Measurements from ENCODE around the gene OR4E1. TPM values are rescaled to one million over a fixed set of nuclear protein-coding genes. Genes with fewer than 3 reads are reported as not detected.

Gene OR4E1
- total RNA-seq, 1 donor from 2014 or later, result not detected

DNA sequence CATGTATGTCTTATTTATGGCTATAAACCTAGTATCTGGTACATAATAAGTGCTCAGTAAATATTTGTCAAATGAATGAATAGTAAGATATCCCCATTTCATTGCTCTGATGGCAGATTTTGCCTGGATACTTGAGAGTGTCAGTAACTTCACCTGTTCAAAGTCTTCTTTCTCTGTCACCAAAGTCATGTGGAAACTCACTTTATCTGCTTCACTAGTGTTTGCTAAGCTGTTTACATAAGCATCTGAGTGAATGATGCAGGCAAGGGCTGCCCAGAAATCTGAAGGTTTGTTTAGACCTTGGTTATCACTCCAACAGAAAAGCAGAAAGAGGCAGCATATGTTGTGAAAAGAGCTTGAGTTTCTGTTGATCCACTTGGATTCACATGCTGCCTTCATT lies 4.3 kb downstream of the OR4E1 start:
- no peak for DNase-seq (ENCODE audit: extremely low spot score in 2 of 2)
- Histone ChIP-seq H3K36me3 (no peaks in the 10 kb centered on the region), H3K4me3 (no peak overlapping the region), H3K4me1 (no peaks in the 10 kb centered on the region), H3K9me3 (no peaks in the 10 kb centered on the region), H3K27me3 (no peaks in the 10 kb centered on the region), H3K27ac (no peak overlapping the region)
- TF ChIP-seq CTCF (IDR thresholded peaks at IDR 0.05) (no peak), POLR2AphosphoS5 (IDR thresholded peaks at IDR 0.05; ENCODE audit: insufficient read depth in 1 of 2, low read depth in 1 of 2) (no peak), POLR2A (IDR thresholded peaks at IDR 0.05) (no peak)
- intact Hi-C loops (cut with DNase I), result no loop called here

DNA sequence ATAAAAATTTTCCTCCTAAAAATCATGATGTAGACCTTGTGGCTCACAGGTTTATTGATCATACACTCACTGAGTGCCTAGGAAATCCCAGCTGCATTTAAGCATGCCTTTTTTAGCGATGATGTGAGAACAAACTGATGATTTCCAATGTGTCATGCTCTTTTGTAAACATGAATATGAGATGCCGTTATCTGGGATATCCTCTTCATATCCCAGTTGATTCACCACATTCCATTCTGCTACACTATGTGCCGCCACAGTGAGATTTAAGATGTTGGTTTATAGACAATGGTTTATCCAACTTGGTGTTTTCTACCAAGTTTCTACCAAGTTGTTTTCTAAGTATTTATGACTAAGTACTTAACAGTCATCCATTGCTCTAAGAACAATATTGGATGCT lies 5.2 kb downstream of the OR4E1 start:
- intact Hi-C loops (cut with DNase I), result no loop called here
- no peaks in the 10 kb centered on the region for H3K9me3 ChIP-seq
- no peaks in the 10 kb centered on the region for H3K27me3 ChIP-seq
- H3K36me3 ChIP-seq, result no peaks in the 10 kb centered on the region
- H3K4me1 ChIP-seq, result no peaks in the 10 kb centered on the region
- no peak overlapping the region for H3K4me3 ChIP-seq
- DNase-seq (ENCODE audit: extremely low spot score in 2 of 2), result no peak
- no peak overlapping the region for H3K27ac ChIP-seq
- TF ChIP-seq POLR2AphosphoS5 (IDR thresholded peaks at IDR 0.05; ENCODE audit: insufficient read depth in 1 of 2, low read depth in 1 of 2), result no peak

DNA sequence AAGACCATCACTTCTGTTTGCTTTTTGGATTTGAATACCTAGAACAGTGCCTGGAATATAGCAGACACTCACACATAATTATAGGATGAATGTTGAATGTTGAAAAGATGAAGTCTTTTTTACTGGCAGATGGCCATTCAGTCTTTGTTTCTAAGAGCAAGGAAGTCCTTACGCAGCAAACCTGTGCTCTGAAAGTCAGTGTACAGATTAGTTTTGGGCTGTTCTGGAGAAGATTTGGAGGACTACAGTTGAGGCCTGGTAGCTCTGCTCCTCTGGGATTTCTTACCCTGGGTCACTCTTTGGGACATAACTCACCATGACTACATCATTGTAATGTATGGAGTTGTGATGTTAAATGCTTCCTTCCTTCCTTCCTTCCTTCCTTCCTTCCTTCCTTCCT lies 16.6 kb downstream of the OR4E1 start:
- no peak for DNase-seq (ENCODE audit: extremely low spot score in 2 of 2)
- TF ChIP-seq POLR2A (IDR thresholded peaks at IDR 0.05) (no peak), CTCF (IDR thresholded peaks at IDR 0.05) (no peak), POLR2AphosphoS5 (IDR thresholded peaks at IDR 0.05; ENCODE audit: insufficient read depth in 1 of 2, low read depth in 1 of 2) (no peak)
- Histone ChIP-seq H3K9me3 (no peaks in the 10 kb centered on the region), H3K36me3 (no peaks in the 10 kb centered on the region), H3K4me3 (no peak overlapping the region), H3K4me1 (no peaks in the 10 kb centered on the region), H3K27ac (no peak overlapping the region), H3K27me3 (no peaks in the 10 kb centered on the region)
- intact Hi-C loops (cut with DNase I), result no loop called here

DNA sequence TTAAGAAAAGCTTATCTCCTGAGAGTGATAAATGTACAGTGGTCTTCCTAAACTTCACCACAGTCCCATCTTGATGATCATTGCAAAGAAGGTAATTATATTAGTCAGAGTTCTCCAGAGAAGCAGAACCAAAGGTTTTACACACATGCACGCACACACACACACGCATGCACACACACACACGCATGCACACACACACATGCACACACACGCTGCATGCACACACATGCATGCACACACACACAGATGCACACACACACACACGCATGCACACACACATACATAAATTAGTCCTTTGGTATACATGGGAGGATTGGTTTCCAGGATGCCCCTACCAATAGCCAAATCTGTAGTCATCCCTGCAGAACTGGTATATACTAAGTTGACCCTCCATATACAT lies 19.4 kb downstream of the OR4E1 start:
- H3K9me3 ChIP-seq, result no peaks in the 10 kb centered on the region
- H3K4me3 ChIP-seq, result no peak overlapping the region
- no peak for DNase-seq (ENCODE audit: extremely low spot score in 2 of 2)
- no peak for TF ChIP-seq CTCF (IDR thresholded peaks at IDR 0.05)
- TF ChIP-seq POLR2AphosphoS5 (IDR thresholded peaks at IDR 0.05; ENCODE audit: insufficient read depth in 1 of 2, low read depth in 1 of 2), result no peak
- TF ChIP-seq POLR2A (IDR thresholded peaks at IDR 0.05), result no peak
- H3K27me3 ChIP-seq, result no peaks in the 10 kb centered on the region
- no peaks in the 10 kb centered on the region for H3K36me3 ChIP-seq
- no peak overlapping the region for H3K27ac ChIP-seq
- intact Hi-C loops (cut with DNase I), result no loop called here
- H3K4me1 ChIP-seq, result no peaks in the 10 kb centered on the region

GRCh38 chr14:21653331-21653885 lies 20.2 kb downstream of the OR4E1 start, which contains the start of gene OR4E2:
Gene OR4E2 (plus strand): TSS chr14:21653835. CDS start chr14:21665083, 11,248 bp downstream.
- Histone ChIP-seq H3K27ac (no peak within 1 kb of the TSS), H3K36me3 (no peaks in the 10 kb centered on the region), H3K4me3 (no peak within 1 kb of the TSS), H3K27me3 (no peaks in the 10 kb centered on the region), H3K4me1 (no peaks in the 10 kb centered on the region), H3K9me3 (no peaks in the 10 kb centered on the region)
- TF ChIP-seq CTCF (IDR thresholded peaks at IDR 0.05) (no peak), POLR2A (IDR thresholded peaks at IDR 0.05) (no peak), POLR2AphosphoS5 (IDR thresholded peaks at IDR 0.05; ENCODE audit: insufficient read depth in 1 of 2, low read depth in 1 of 2) (no peak)
- DNase-seq (ENCODE audit: extremely low spot score in 2 of 2), result no peak
- intact Hi-C loops (cut with DNase I), result no loop called here
